GM12878 (cell line): ENCODE results near the gene TNNT1. TPM values are rescaled to one million over a fixed set of nuclear protein-coding genes. Genes with fewer than 3 reads are reported as not detected.

Experiments
- ATAC-seq: fragments of 200-7000 bp; cut with Tn5 transposase; 3 replicates; pipeline ENCODE4 v1.9.1; 2020; ENCODE audit warnings: mild to moderate bottlenecking, moderate library complexity
- BruUV-seq: library from RNA; stranded (reverse); fragments of 400-500 nt; replicated peaks from 2 replicates; lab custom pipeline; 2021; lab: Mats Ljungman, UMichigan
- CTCF ChIA-PET: fragments of 300-600 bp; sonication (Branson Sonifier 250); formaldehyde crosslinking; extraction: SDS; loops from one replicate; lab custom pipeline; 2021; ENCODE audit warnings: inconsistent platforms; lab: Yijun Ruan, JAX
- POLR2A ChIA-PET: fragments of 350-600 bp; formaldehyde crosslinking; extraction: SDS; loops from one replicate; lab custom pipeline; 2021; ENCODE audit warnings: inconsistent platforms; lab: Charles Lee
- RAD21 ChIA-PET: fragments of 300-600 bp; sonication (Branson Sonifier 250); formaldehyde crosslinking; loops from one replicate; lab custom pipeline; 2023; ENCODE audit warnings: antibody characterized with exemption; ENCODE audit not compliant: unreplicated experiment; lab: Charles Lee
- SMC1A ChIA-PET: fragments of 300-600 bp; sonication (Branson Sonifier 250); formaldehyde crosslinking; loops from one replicate; lab custom pipeline; 2023; ENCODE audit not compliant: unreplicated experiment, uncharacterized antibody; lab: Charles Lee
- DNase-seq: peaks from one replicate; pipeline ENCODE4 v3.0.0-alpha.2; 2011; ENCODE audit warnings: low read depth, low spot score
- FAIRE-seq: peaks from 3 replicates; lab custom pipeline; 2011; peaks lifted over from hg19 to GRCh38; lab: Jason Lieb, UNC
- H2AFZ ChIP-seq: 2 replicates; pipeline ENCODE4 v1.6.0; 2011; ENCODE audit warnings: low read depth, low read length, control low read depth; ENCODE audit not compliant: control insufficient read depth
- H3K27ac ChIP-seq: 2 replicates; pipeline ENCODE4 v1.5.1; 2011; ENCODE audit warnings: control low read depth; ENCODE audit not compliant: control insufficient read depth, insufficient read depth
- H3K27me3 ChIP-seq, 2 experiments: replicated peaks in 1 of 2; 2 replicates each; pipeline versions ENCODE4 v1.6.0 to v1.6.1; 2011; ENCODE audit warnings: low read length in 1 of 2; ENCODE audit not compliant: control insufficient read depth in 2 of 2, insufficient read depth in 2 of 2
- H3K36me3 ChIP-seq, 2 experiments: 2 replicates each; pipeline ENCODE4 v1.5.1; 2011; ENCODE audit warnings: low read length in 1 of 2; ENCODE audit not compliant: control insufficient read depth in 2 of 2, insufficient read depth in 2 of 2
- H3K4me1 ChIP-seq: 2 replicates; pipeline ENCODE4 v1.6.1; 2011; ENCODE audit warnings: mild to moderate bottlenecking, low read length, moderate library complexity, mixed read lengths; ENCODE audit not compliant: control insufficient read depth, insufficient read depth
- H3K4me2 ChIP-seq: 2 replicates; pipeline ENCODE4 v1.6.0; 2011; ENCODE audit warnings: control low read depth; ENCODE audit not compliant: control insufficient read depth, insufficient read depth
- H3K4me3 ChIP-seq: fragments of 200-600 bp; sonication (generic); 2 replicates; pipeline ENCODE4 v1.5.1; 2016
- H3K79me2 ChIP-seq: 2 replicates; pipeline ENCODE4 v1.6.0; 2011; ENCODE audit warnings: low read length; ENCODE audit not compliant: control insufficient read depth, insufficient read depth
- H3K9ac ChIP-seq: 2 replicates; pipeline ENCODE4 v1.8.0; 2011; ENCODE audit warnings: low read length, control low read depth, mixed read lengths; ENCODE audit not compliant: control insufficient read depth, insufficient read depth
- H3K9me3 ChIP-seq: replicated peaks from 3 replicates; pipeline ENCODE4 v1.5.1; 2011; ENCODE audit warnings: mild to moderate bottlenecking, low read length; ENCODE audit not compliant: control insufficient read depth, insufficient read depth
- H4K20me1 ChIP-seq: 2 replicates; pipeline ENCODE4 v1.6.0; 2011; ENCODE audit not compliant: control insufficient read depth, insufficient read depth
- CREM ChIP-seq: IDR thresholded peaks from 2 replicates; pipeline ENCODE4 v1.6.1; 2014; ENCODE audit warnings: antibody characterized with exemption, low read depth
- CUX1 ChIP-seq: IDR thresholded peaks from 2 replicates; pipeline ENCODE4 v1.6.1; 2012; ENCODE audit warnings: improper control_type of control experiment, low read depth, low read length; ENCODE audit not compliant: insufficient replicate concordance
- IKZF1 ChIP-seq: fragments of 450-650 bp; conservative IDR thresholded peaks from 2 replicates; pipeline ENCODE4 v1.6.1; 2017; ENCODE audit warnings: antibody characterized with exemption, mild to moderate bottlenecking
- MEF2B ChIP-seq: fragments of 450-650 bp; IDR thresholded peaks from 2 replicates; pipeline ENCODE4 v1.6.1; 2018; ENCODE audit warnings: mild to moderate bottlenecking, moderate library complexity; ENCODE audit not compliant: partially characterized antibody, poor library complexity, severe bottlenecking
- MXI1 ChIP-seq: fragments of 150-350 bp; IDR thresholded peaks from 2 replicates; pipeline ENCODE4 v1.6.1; 2011; ENCODE audit warnings: low read depth, mild to moderate bottlenecking, inconsistent platforms, low read length, improper control_type of control experiment
- SIN3A ChIP-seq: IDR thresholded peaks from 2 replicates; pipeline ENCODE4 v1.6.1; 2012; ENCODE audit warnings: low read depth, low read length, improper control_type of control experiment
- SMARCA5 ChIP-seq: fragments of 450-650 bp; IDR thresholded peaks from 2 replicates; pipeline ENCODE4 v1.6.1; 2017; ENCODE audit warnings: mild to moderate bottlenecking
- TCF7 ChIP-seq: IDR thresholded peaks from 2 replicates; pipeline ENCODE4 v1.6.1; 2014; ENCODE audit warnings: antibody characterized with exemption, borderline replicate concordance
- USF1 ChIP-seq: IDR thresholded peaks from 2 replicates; pipeline ENCODE4 v1.6.1; 2011; ENCODE audit warnings: borderline replicate concordance, low read depth, mild to moderate bottlenecking, moderate library complexity, mixed read lengths, low read length; ENCODE audit not compliant: insufficient read depth; ENCODE audit errors: extremely low read length
- YY1 ChIP-seq: IDR thresholded peaks from 2 replicates; pipeline ENCODE4 v1.6.1; 2011; ENCODE audit warnings: low read depth, mild to moderate bottlenecking, low read length
- ZNF687 ChIP-seq: fragments of 450-650 bp; IDR thresholded peaks from 2 replicates; pipeline ENCODE4 v1.6.1; 2017; ENCODE audit warnings: mild to moderate bottlenecking, moderate library complexity
- WGBS: methylation state at CpG from one replicate; pipeline ENCODE4 v1.1.6; 2016; ENCODE audit warnings: low lambda C conversion rate; ENCODE audit not compliant: insufficient replicate concordance, insufficient coverage; ENCODE audit errors: missing lambda C conversion rate; 5-methylcytosine and 5-hydroxymethylcytosine counted together
- in situ Hi-C: fragments of 300-500 bp; cut with MboI; formaldehyde crosslinking; loops from 9 replicates; pipeline ENCODE4 v1.14.3; 2018; ENCODE audit warnings: mixed read lengths
- intact Hi-C: fragments of 100-400 bp; cut with micrococcal nuclease; formaldehyde crosslinking; loops from one replicate; pipeline ENCODE4 v1.14.2; 2022; ENCODE audit not compliant: unreplicated experiment
- polyA plus RNA-seq, 11 experiments: library from polyadenylated mRNA; depleted of rRNA in 4 of 11; unstranded in 6 of 11; stranded (reverse) in 5 of 11; fragments of >200 nt; fragmentation: Nextera tagmentation in 4 of 11; fragmentation: Illumina TruSeq in 1 of 11; extraction: Ambion mirVana in 4 of 11; extraction: Trizol in 1 of 11; gene quantifications; 1 replicate in 1 of 11; 2 replicates in 10 of 11; pipeline versions ENCODE4 v1.2.1 to v1.2.3, GENCODE V29; 2011 to 2016; ENCODE audit warnings: inconsistent platforms in 2 of 11, missing spikeins in 2 of 11, low read depth in 1 of 11
- total RNA-seq, 4 experiments: library from RNA; depleted of rRNA in 3 of 4; stranded (reverse); fragments of >200 nt in 3 of 4; fragmentation: Illumina TruSeq in 1 of 4; extraction: Trizol in 1 of 4; gene quantifications; 2 replicates each; pipeline versions ENCODE4 v1.2.1 to v1.2.3, GENCODE V29; 2013 to 2021

TNNT1 gene
- total and polyA plus RNA-seq, 10 of the 15 experiments (the other 5 are each of a cell fraction or from before 2014, with no cell fraction given): 0.26 to 0.62 (median 0.37) TPM; not detected in 7

- peak; percentile 60 for ATAC-seq
- FAIRE-seq: no peak
- H3K9ac ChIP-seq: no peak within 1 kb of the TSS
- TF ChIP-seq SIN3A (peak; percentile 45; the same call in 1 of the 2 replicates), MXI1 (peak; percentile 64; the same call in 1 of the 2 replicates), IKZF1 (0 out of 2 replicates have a peak, but pooled peaks have one; percentile 2), TCF7 (no peak), CREM (no peak), SMARCA5 (0 out of 2 replicates have a peak, but pooled peaks have one; percentile 56), YY1 (0 out of 2 replicates have a peak, but pooled peaks have one; percentile 15), CUX1 (no peak), ZNF687 (no peak), MEF2B (peak; percentile 13), USF1 (peak; percentile 67)
Measured at GRCh38 chr19:55179606-55180484, 30.8 kb upstream of the TNNT1 start, which contains the start of gene SYT5. TSS of gene SYT5 (minus strand) at chr19:55180289. CDS start at chr19:55179041, 1,248 bp downstream.

More at GRCh38 chr19:55179606-55180484, 30.8 kb upstream of the TNNT1 start, which contains the start of gene SYT5:
- Histone ChIP-seq H3K4me2 (peak within 1 kb of the TSS; percentile 77), H2AFZ (peak within 1 kb of the TSS; percentile 61), H3K36me3 (no peaks in the 10 kb centered on the region), H3K4me3 (peak within 1 kb of the TSS; percentile 35; the same call in 1 of the 2 replicates), H3K27me3 (no peaks in the 10 kb centered on the region; a peak in 2 of 4 replicates), H3K9me3 (no peaks in the 10 kb centered on the region; the same call in 2 of the 3 replicates), H3K4me1 (peaks cover 12% of the 10 kb centered on the region), H3K79me2 (no peaks in the 10 kb centered on the region), H3K27ac (no peak within 1 kb of the TSS), H4K20me1 (no peaks in the 10 kb centered on the region)
- ChIA-PET CTCF (no interaction called here), POLR2A (interaction anchor here (0.7 kb wide), 1 partner anchor 501 kb away, joined by 3 read pairs; no protein-coding TSS in a partner anchor), SMC1A (interaction anchor here (1.3 kb wide), 1 partner anchor 75 kb away, joined by 3 read pairs; no protein-coding TSS in a partner anchor), RAD21 (no interaction called here)
- no TSS peak for BruUV-seq
- no peak for DNase-seq
- in situ Hi-C loops (no loop called here), intact Hi-C loops (no loop called here)
- WGBS: 3% methylated on average over 30 of the region's 68 CpGs
